HL-60/S4 treated with retinoic acid at 250 ng/mL for 4 days and 3 days (cell line): Measurements from ENCODE around the gene AMH.
"Not testable (repeated sequence)": the region's sequence is repeated elsewhere in the genome, so short reads cannot be mapped to it uniquely, and the experiment has no call there.

Experiments
- in situ Hi-C: fragments of 300-500 bp; cut with MboI; formaldehyde crosslinking; loops from 2 replicates; pipeline ENCODE4 v1.7.0; 2022; ENCODE audit warnings: low sequenced_read_pairs

Gene AMH

DNA sequence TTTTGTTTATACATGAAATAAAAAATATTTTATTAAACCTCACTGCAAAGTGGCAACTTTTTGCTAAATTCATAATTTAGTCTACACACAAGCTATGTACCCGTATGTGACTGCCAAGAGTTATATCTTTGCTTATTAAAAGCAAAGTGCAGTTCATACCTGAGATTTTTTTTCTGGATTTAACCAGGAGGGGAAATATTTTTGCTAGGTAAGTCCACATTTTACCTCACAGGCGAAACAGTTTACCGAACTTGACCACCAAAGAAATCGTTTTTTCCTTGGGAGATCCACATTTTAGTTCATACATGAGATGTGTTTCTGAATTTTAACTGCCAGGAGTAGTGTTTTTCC lies 19.3 kb downstream of the AMH start:
- in situ Hi-C loops: no loop called here

DNA sequence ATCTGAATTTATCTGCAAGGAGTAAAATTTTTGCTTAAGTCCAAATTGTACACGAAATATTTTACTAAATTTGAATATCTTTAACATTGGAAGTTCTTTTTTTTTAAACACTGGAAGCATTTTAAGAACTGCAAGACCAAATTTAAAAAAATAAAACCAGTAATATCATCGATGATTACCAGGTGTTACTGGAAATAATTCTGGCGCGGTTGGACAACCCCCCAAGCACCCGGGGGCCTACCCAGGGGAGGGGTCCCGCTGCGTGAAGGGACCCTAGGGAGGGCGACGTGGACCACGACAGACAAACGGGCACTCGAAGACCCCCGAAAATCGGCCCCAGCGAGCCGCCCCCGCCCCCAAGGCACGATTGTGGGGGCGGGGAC lies 19.7 kb downstream of the AMH start:
- in situ Hi-C loops: no loop called here

DNA sequence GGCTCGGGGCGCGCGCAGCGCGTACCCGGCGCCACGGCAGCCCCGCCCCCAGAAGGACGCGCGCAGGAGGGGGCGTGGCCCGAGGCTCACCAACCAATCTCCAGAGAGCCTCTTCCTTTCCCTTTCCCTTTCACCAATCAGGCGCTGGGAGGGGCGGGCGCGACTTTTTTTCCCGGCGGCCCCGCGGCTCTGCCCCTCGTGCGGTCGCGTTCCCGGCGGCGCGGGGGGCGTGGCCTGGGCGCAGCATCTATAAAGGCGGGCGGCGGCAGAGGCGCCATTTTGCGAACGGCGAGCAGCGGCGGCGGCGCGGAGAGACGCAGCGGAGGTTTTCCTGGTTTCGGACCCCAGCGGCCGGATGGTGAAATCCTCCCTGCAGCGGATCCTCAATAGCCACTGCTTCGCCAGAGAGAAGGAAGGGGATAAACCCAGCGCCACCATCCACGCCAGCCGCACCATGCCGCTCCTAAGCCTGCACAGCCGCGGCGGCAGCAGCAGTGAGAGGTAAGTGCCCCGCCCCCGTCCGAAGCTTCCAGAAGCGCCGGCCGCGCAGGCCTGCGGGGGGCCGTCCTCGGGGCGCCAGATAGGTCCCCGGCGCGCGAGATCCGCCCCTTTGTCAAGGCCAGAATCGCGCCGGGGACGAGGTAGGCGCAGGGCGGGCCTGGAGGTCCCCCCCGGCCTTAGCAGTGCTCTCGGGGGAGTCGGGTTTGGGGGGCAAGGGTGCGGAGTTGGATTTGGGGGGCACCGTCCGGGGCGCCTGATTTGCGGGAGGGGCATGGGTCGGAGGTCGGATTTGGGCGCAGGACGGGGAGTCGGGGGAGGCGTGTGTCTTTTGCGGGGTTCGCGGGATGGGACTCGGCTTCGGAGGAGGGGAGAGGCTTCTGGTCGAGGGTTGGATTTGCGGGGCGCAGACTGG lies 20.4 kb downstream of the AMH start:
- in situ Hi-C loops: no loop called here

DNA sequence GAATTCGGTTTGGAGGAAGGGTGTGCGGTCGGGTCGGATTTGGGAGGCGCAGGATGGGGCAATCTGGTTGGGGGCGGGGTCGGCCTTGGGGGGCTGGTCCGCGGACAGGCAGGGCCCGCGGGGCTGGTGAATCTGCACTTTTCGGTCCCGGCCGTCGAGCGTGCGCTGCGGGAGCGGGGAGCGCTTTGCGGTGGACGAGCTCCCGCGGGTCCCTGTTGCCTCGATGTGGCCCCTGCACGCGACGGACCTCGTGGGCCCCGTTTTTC lies 21.0 kb downstream of the AMH start:
- in situ Hi-C loops: no loop called here

DNA sequence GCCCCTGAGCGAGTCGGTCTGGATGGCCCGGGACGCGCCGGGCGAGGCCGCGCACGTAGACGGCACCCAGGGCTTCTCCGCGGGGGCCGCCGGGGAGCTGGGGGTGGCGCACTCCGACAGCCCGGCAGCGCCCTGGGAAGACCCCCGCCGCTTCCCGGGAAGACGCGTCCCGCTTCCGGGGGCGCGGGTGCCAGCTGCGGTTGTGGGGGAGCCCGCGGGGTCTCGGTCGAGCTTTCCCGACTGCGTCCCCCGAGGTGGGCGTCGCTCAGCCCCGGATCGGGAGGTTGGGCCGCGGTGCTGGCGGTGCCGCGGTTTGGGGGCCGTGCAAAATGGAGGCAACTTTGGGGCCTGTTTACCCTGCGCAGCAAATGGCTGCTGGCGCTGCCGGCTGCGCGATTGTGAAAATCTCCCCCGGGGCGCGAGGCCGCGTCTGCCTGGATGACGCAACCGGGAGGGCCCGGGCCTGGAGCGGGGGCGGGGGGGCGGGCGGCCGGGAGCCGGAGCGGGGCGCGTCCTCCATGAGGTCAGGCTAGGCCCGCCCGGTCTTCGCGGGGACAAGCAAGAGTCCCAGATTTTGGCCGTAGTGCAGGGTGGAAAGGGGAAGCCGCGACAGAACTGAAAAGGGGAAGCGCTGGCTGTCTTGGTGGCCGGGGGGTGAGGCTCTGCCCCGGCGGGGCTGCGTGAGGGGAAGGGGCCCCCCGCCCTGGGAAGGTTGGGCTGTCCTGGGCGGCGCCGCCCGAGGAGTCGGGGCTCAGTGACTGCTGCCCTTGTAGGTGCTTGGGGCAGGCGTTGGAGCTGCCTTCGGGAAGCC lies 21.5 kb downstream of the AMH start:
- in situ Hi-C loops: no loop called here

DNA sequence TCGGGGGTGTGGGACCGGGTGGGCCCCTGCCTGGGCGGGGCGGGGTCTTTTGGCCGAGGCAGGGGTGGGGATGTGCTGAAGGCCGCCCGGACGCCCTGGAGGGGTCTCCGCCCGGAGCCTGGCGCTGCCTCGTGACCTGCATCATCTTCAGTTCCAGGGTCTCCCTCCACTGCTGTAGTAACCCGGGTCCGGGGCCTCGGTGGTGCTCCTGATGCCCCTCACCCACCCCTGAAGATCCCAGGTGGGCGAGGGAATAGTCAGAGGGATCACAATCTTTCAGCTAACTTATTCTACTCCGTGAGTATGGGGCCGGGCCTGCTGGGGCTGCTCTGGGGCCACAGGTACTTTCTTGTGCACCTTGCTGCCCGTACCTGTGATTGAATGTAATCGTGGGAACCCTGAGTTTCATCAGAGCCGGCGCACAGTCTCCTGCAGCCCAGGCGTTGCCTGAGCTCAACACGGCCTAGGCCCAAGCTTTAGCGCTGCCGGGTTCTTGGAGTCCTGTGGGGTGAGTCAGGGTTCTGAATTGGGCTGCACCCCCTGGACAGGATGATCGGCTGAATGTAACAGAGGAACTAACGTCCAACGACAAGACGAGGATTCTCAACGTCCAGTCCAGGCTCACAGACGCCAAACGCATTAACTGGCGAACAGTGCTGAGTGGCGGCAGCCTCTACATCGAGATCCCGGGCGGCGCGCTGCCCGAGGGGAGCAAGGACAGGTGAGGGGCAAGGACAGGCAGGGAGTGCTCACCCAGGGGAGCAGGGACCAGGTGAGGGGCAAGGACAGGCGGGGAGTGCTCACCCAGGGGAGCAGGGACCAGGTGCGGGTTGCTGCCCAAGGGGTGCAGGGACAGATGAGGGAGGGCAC lies 22.3 kb downstream of the AMH start:
- in situ Hi-C loops: no loop called here

DNA sequence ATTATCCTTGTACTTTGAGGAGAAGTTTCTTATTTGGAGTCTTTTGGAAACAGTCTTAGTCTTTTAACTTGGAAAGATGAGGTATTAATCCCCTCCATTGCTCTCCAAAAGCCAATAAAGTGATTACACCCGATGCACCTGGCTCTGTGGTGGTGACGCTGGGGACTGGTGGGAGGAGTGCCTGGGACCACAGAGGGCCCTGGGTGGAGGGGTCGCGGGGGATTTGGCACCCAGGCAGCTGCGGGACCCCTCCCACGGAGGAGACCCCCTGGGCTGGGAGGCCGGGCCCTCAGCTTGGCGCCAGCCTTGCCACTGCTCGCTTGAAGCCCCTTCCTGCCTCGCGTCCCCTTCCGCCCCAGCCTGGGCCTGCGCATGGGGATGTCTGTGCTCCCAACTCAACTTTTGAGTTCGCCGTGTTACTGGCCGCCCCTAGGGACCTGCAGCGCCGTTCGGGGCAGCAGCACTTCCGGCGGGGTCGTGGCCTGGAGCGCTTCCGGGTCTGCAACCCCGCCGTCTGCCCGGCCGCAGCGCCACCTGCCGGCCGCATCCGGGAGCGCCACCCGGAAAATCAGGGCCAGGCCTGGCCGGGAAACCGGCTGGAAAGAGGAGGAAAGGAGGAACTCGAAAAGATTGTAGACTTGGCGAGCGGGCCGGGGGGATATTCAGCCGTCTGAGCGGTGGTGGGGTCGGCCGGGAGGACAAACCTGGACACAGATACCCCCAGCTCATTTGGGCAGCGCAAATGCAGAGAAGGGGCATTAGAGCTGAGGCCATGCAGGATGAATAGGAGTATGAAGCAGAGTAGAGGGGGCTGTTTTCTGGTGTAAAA lies 24.4 kb downstream of the AMH start:
- in situ Hi-C loops: no loop called here

DNA sequence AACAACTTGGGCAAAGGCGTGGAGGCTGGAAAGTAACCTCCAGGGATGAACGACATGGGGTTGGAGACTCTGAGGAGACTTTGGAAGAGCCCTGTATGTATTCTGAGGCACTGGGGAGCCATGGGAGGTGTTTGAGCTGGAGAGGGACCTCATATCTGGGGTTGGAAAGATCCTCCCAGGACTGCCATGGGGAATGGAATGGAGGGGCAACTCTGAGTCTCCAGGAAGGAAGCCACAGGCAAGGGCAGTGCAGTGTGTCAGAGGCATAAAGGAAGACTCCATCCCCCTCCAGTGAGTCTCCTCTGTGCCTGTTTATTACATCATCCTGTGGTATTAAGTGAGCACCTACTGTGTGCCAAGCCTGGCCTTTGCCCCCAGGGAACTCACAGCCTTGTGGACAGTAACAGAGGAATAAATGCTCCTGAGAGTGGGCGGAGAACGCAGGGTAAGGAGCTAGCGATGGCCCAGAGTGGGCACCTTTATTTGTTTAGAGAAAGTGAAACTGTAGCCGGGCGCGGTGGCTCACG lies 25.1 kb downstream of the AMH start:
- in situ Hi-C loops: no loop called here

DNA sequence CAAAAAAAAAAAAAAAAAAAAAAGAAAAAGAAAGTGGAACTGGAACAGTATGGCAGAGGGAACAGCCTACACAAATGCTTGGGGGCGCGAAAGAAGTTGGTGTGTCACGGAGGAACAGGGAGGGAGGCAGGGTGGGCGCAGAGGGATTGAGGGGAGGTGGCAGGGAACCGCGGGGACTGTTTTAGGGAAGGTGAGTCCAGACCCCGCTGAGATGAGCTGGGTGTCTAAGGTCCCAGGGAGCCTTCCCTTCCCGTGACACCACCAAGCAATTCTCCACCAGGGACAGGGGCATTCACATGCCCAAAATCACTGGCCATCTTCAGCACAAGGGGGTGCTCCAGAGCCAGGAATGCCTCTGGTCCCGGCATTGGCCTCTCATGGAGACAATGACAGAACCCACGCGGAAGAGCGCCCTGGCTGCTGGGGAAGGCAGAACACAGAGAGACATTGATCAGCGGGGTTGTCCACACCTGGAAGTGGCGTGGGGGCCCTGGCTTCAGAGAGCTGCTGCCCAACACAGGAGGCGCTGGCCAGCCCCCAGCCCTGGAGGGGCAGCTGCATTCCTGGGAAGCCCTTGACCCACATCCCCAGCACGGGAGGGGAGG lies 25.9 kb downstream of the AMH start:
- in situ Hi-C loops: no loop called here

DNA sequence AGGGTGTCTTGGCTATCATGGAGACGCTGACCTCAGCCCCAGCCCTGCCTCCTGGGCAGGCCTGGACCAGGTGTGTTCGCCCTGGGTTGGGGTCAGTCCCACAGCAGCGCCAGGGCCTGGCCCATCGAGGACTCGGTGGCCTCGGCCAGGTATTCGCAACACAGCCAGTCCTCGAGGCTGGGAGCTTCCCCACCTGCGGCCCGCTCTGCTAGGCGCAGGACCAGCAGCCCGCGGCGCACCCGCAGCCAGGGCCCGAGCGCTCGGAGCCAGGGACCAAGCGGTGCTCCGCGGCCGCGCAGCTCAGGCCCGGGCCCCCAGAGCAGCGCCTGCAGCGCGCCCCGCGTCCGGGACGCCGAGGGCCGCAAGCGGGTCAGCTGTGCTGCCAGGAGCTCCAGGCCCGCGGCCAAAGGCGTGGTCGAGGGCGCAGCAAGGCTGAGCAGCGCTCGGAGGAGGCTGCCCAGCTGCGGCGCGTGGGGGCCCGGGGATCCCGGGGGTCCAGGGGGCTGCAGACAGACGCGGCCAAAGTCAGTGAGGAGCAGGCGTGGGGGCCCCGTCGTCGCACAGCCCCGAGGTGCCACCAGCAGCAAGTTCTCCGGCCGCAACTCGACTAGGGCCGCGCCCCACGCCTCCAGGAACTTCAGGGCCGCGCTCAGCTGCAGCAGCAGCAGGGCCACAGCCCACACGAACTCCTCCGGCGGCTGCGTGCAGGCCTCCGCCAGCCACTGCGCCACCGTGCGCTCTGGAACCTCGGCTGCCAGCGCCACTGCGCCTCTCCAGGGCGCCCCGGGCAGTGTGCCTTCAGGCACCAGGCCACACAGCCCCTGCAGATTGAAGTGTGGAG lies 26.7 kb downstream of the AMH start:
- in situ Hi-C loops: no loop called here

DNA sequence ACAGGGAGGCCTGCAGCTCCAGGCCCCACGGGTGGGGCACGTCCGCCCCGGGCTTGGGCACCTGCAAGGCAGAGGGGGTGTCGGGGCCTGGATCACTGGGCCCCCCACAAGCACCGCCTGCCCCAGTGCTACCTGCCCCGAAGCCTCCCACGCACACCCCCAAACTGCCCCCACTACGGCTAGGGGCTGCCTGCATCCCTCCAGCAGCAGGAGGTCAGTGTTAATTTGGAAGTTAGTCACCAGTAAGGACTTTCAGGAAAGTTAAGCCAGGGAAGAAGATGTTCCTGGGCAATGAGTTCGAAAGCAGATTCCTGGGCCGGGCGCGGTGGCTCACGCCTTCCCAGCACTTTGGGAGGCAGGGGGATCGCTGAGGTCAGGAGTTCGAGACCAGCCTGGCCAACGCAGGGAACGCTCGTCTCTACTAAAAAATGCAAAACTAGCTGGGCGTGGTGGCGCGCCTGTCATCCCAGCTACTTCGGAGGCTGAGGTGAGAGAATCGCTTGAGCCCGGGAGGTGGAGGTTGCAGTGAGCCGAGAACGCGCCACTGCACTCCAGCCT lies 27.4 kb downstream of the AMH start:
- in situ Hi-C loops: no loop called here

DNA sequence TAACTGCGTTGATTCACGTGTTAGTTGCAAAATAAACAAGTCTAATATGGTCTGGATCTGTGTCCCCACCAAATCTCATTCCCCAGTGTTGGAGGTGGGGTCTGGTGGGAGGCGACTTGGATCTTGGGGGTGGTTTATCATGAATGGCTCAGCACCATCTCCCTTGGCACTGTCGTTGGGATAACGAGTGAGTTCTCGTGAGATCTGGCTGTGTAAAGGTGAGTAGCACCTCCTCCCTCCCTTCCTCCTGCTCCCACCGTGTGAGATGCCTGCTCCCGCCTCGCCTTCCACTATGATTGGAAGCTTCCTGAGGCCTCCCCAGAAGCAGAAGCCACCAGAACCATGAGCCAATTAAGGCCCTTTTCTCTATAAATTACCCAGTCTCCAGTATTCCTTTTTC lies 28.0 kb downstream of the AMH start:
- in situ Hi-C loops: no loop called here

DNA sequence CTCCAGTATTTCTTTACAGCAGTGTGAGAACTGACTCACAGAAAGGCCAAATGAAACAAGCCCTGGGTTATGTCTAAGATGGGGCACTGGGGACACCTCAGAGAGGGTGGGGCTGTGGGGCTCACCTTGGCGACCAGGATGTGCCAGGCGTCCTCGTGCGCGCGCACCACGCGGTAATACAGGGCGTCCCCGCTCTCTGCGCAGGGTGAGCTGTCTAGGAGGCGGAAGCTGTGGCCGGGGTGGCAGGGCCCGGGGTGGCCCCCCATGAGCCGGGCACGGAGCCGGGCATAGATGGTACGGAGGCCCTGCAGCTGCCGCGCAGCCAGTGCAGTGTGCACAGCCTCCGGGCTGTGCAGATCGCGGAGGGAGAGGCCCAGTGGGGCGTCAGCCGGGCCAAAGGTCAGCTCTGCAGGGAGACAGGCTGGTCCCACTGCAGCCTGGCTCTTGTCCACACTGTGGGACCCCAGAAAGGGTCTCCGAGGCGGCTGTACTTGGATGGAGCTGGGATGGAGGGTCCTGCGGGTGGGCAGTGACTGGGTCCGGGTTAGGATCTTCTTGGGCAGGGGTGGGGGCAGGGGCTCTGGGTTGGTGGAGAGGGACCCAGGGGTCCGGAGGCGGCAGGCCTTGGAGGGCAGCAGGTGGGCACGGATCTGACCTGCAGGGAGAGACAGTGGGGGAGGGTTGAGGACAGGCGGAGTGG lies 29.5 kb downstream of the AMH start:
- in situ Hi-C loops: no loop called here

DNA sequence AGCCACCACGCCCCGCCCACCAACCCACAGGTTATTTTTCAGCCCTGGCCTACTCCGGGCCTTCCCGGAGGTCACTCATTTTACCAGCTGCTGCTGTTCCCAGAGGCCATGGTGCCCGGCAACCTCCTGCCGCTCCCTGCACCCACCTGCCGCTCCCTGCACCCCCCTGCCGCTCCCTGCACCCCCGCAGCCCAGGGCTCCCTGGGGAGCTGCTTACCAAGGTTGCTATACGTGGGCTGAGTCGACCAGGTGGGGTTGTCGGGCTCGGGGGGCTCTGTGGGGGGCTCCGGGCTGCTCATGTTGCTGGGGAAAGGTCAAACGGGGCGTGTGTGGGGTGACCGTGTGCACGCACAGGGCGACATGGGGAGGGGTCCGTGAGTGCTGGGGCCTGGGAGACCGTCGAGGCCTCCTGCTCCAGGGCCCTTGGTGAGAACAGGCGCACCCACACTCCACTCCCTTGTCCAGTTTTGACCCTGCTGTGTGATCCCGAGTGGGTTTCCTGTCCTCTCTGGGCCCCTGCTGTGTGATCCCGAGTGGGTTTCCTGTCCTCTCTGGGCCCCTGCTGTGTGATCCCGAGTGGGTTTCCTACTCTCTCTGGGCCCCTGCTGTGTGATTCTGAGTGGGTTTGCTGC lies 31.6 kb downstream of the AMH start:
- in situ Hi-C loops: no loop called here

DNA sequence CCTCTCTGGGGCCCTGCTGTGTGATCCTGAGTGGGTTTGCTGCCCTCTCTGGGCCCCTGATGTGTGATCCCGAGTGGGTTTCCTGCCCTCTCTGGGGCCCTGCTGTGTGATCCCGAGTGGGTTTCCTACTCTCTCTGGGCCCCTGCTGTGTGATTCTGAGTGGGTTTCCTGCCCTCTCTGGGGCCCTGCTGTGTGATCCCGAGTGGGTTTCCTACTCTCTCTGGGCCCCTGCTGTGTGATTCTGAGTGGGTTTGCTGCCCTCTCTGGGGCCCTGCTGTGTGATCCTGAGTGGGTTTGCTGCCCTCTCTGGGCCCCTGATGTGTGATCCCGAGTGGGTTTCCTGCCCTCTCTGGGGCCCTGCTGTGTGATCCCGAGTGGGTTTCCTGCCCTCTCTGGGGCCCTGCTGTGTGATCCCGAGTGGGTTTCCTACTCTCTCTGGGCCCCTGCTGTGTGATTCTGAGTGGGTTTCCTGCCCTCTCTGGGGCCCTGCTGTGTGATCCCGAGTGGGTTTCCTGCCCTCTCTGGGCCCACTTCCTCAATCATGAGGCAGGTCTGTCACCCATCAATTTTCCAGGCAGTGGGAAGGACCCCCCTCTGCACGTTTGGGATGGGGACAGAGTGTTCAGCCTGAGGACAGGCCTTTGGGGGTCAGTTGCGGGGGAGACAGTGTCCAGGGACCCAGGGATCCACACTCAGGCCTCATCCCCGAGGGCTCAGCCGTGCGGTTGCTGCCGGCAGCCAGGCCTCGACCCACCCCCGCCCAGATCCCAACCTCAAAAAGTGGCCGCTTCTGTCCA lies 32.3 kb downstream of the AMH start:
- in situ Hi-C loops: not testable (repeated sequence)

DNA sequence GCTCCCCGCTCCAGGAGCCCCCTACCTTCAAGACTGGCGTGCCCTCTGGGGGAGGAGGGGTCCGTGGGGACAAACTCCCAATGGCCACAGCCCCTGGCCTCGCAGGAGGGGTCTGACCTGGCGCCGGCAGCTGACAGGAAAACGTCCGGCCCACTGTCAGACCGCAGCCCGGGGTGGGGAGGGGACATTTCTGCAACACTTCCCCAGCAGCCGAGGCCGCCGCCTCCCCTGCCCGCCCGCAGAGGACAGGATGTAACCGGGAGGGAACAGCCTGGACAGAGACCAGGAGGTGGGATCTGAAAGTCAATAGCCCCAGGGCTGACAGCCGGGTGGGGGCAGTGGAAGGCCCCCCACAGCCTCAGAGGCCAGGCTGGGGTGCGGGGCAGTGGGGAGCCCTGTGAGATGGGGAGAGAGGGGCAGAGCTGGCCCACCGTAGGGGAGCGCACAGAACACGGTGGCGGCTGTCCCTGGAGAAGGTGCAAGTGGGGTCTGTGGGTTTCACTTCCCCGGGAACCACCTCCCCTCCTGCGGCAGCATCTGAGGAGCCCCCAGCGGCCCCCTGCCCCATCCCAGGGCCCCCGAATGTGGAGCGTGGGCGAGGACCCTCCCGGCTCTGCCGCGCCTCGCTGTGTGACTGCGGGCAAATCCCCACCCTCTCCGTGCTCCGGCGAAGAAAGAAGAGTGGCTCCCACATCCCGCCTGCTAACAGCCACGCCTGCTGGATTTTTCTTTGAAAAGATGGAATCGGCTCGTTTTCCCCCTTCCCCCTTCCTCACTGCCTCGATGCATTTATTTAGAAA lies 33.1 kb downstream of the AMH start, which contains the start of gene PEAK3:
Gene PEAK3 (minus strand): TSS at position 114 of the 800 bp plus-strand sequence. CDS start 1,244 bp downstream, outside the sequence.
- in situ Hi-C loops: no loop called here
